Endodermal cell (in vitro differentiated cells): ENCODE measurements around the gene ACRBP. TPM values are rescaled to one million over a fixed set of nuclear protein-coding genes. Genes with fewer than 3 reads are reported as not detected.
A peak's percentile ranks its signal among the peaks of the same experiment; 100 is the strongest.

Experiments used
- DNase-seq: peaks from one replicate; pipeline ENCODE4 v3.0.0-alpha.2; 2017
- H3K27ac ChIP-seq: 2 replicates; pipeline ENCODE4 v1.5.1; 2013; ENCODE audit warnings: mild to moderate bottlenecking, low read depth, low read length, moderate library complexity
- H3K27me3 ChIP-seq: 2 replicates; pipeline ENCODE4 v1.6.1; 2013; ENCODE audit warnings: mild to moderate bottlenecking, low read length, moderate library complexity; ENCODE audit not compliant: insufficient read depth, control insufficient read depth, poor library complexity, severe bottlenecking
- H3K36me3 ChIP-seq: 2 replicates; pipeline ENCODE4 v1.7.0; 2013; ENCODE audit warnings: mild to moderate bottlenecking, low read length, moderate library complexity; ENCODE audit not compliant: control insufficient read depth, insufficient read depth
- H3K4me1 ChIP-seq: one replicate; pipeline ENCODE4 v1.7.0; 2013; ENCODE audit warnings: low read length; ENCODE audit not compliant: control insufficient read depth, insufficient read depth
- H3K4me3 ChIP-seq: 2 replicates; pipeline ENCODE4 v1.5.1; 2013; ENCODE audit warnings: mild to moderate bottlenecking, low read length, moderate library complexity
- H3K9ac ChIP-seq: 2 replicates; pipeline ENCODE4 v1.6.1; 2013; ENCODE audit warnings: mild to moderate bottlenecking, low read length, moderate library complexity; ENCODE audit not compliant: poor library complexity, severe bottlenecking; ENCODE audit errors: extremely low read depth
- H3K9me3 ChIP-seq: 2 replicates; pipeline ENCODE4 v1.6.1; 2013; ENCODE audit warnings: mild to moderate bottlenecking, low read length, moderate library complexity; ENCODE audit not compliant: control insufficient read depth
- H3K27ac Mint-ChIP-seq: 2 replicates; pipeline ENCODE4 v1.8.0; 2020; ENCODE audit warnings: mixed read lengths
- H3K27me3 Mint-ChIP-seq: 2 replicates; pipeline ENCODE4 v1.8.0; 2021; ENCODE audit warnings: mild to moderate bottlenecking, mixed read lengths; ENCODE audit not compliant: insufficient read depth
- H3K36me3 Mint-ChIP-seq: 2 replicates; pipeline ENCODE4 v1.8.0; 2020; ENCODE audit warnings: low read depth, mixed read lengths
- H3K4me1 Mint-ChIP-seq: 2 replicates; pipeline ENCODE4 v1.8.0; 2020; ENCODE audit warnings: mixed read lengths
- H3K4me3 Mint-ChIP-seq: 2 replicates; pipeline ENCODE4 v1.8.0; 2020; ENCODE audit warnings: mild to moderate bottlenecking, moderate library complexity, mixed read lengths
- H3K9me3 Mint-ChIP-seq: 2 replicates; pipeline ENCODE4 v1.8.0; 2020; ENCODE audit warnings: mild to moderate bottlenecking, mixed read lengths
- WGBS, 2 experiments: methylation state at CpG; one replicate each; pipeline versions ENCODE4 v1.1.5 to v1.1.7; 2013; ENCODE audit warnings: missing lambda C conversion rate in 2 of 2, mixed read lengths in 1 of 2; ENCODE audit not compliant: insufficient coverage in 1 of 2, insufficient read length in 1 of 2; 5-methylcytosine and 5-hydroxymethylcytosine counted together
- total RNA-seq, 2 donors: library from RNA; stranded (reverse); fragmentation: NEBNext Ultra II Directional in 1 of 2; extraction: Animal tissue kit (Norgen Biotek cat#: 25700) in 1 of 2; gene quantifications; 2 replicates in 1 of 2; 3 replicates in 1 of 2; pipeline ENCODE4 v1.2.1, GENCODE V29; 2021
- TF ChIP-seq, protein P1 (sequence below): fragments of 200-600 bp; sonication (generic); conservative IDR thresholded peaks from 2 replicates; pipeline ENCODE4 v1.5.0; 2021; ENCODE audit warnings: antibody characterized with exemption, mild to moderate bottlenecking

The ACRBP gene
- total RNA-seq, 2 donors from 2014 or later = 1.9 to 3.9 TPM

DNA sequence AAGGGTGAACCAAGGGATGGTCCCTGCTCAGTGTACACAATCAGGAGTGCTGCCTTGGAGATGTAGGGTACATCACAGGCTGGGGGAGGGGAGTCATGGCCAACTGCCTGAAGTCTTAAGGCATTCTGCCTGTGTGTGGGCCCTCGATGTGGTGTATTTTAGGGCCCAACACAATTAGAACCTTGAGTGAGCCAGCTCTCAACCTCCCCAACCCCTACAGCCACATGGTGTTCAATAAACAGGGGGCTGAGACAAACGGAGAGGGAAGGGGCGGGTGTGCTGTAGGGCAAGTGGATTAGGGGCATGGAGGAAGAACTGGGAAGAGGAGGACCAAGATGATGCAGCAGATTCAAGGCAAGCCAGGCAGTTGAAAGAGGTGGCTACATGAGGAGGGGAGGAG, 31.4 kb downstream of the ACRBP start:
- Mint-ChIP-seq H3K4me3 (no peak overlapping the region), H3K4me1 (peaks cover 28% of the 10 kb centered on the region), H3K27me3 (peaks cover 25% of the 10 kb centered on the region), H3K36me3 (no peaks in the 10 kb centered on the region), H3K9me3 (no peaks in the 10 kb centered on the region), H3K27ac (no peak overlapping the region)
- peaks cover 11% of the 10 kb centered on the region for H3K27me3 ChIP-seq
- H3K4me1 ChIP-seq = peaks cover 14% of the 10 kb centered on the region
- TF ChIP-seq, protein P1, sequence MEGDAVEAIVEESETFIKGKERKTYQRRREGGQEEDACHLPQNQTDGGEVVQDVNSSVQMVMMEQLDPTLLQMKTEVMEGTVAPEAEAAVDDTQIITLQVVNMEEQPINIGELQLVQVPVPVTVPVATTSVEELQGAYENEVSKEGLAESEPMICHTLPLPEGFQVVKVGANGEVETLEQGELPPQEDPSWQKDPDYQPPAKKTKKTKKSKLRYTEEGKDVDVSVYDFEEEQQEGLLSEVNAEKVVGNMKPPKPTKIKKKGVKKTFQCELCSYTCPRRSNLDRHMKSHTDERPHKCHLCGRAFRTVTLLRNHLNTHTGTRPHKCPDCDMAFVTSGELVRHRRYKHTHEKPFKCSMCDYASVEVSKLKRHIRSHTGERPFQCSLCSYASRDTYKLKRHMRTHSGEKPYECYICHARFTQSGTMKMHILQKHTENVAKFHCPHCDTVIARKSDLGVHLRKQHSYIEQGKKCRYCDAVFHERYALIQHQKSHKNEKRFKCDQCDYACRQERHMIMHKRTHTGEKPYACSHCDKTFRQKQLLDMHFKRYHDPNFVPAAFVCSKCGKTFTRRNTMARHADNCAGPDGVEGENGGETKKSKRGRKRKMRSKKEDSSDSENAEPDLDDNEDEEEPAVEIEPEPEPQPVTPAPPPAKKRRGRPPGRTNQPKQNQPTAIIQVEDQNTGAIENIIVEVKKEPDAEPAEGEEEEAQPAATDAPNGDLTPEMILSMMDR = no peak
- peak; percentile 54 for DNase-seq
- H3K36me3 ChIP-seq = no peaks in the 10 kb centered on the region
- H3K9ac ChIP-seq = no peak overlapping the region
- 88% methylated on average over 3 of the region's 3 CpGs; no CpG with 5 or more reads in 1 of the 2 experiments for WGBS, 2 experiments
- H3K9me3 ChIP-seq = no peaks in the 10 kb centered on the region
- no peak overlapping the region for H3K27ac ChIP-seq
- no peak overlapping the region for H3K4me3 ChIP-seq

DNA sequence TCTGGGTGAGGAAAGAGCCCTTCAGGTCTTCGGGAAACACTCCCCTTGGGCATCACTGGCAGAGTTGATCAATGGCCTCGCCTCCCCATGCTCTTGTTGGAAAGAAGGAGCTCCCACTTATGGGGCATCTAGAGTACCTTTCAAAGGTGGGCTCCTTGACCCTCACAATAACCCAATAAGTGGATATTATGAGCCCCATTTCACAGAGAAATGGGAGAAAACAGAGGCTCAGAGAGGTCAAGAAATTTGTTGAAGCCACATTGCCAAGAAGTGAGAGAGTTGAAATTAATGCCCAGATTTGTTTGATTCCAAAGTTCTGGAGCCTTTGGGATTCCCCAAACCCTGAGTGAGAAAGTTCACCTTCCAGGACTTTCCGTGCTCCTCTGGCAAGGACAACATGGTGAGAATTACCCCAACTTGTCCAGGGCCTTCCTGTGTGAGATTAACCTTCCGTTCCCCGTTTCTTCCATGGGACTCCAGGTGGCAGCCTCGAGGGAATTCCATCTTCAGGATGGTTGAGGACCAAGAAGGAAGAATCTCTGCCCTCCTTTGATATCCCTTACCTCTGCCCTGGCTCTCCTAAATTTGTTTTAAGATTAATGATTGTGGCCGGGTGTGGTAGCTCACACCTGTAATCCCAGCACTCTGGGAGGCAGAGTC, 32.6 kb downstream of the ACRBP start:
- 72 to 75% methylated on average over 7 of the region's 7 CpGs for WGBS, 2 experiments
- TF ChIP-seq, protein P1 = peak; percentile 72
- peaks cover 26% of the 10 kb centered on the region for H3K4me1 Mint-ChIP-seq
- no peak overlapping the region for H3K4me3 Mint-ChIP-seq
- Histone ChIP-seq H3K27ac (peak overlapping the region; percentile 93), H3K9me3 (no peaks in the 10 kb centered on the region), H3K9ac (peak overlapping the region; percentile 30), H3K36me3 (no peaks in the 10 kb centered on the region), H3K4me3 (no peak overlapping the region), H3K4me1 (peaks cover 14% of the 10 kb centered on the region), H3K27me3 (peaks cover 8% of the 10 kb centered on the region)
- H3K9me3 Mint-ChIP-seq = no peaks in the 10 kb centered on the region
- peak overlapping the region; percentile 71 for H3K27ac Mint-ChIP-seq
- peaks cover 14% of the 10 kb centered on the region for H3K27me3 Mint-ChIP-seq
- H3K36me3 Mint-ChIP-seq = no peaks in the 10 kb centered on the region
- DNase-seq = peak; percentile 84

GRCh38 chr12:6613776-6614512, 33.3 kb downstream of the ACRBP start:
- Histone ChIP-seq H3K4me3 (no peak overlapping the region), H3K4me1 (peaks cover 14% of the 10 kb centered on the region), H3K9me3 (no peaks in the 10 kb centered on the region), H3K9ac (peak overlapping the region; percentile 30), H3K36me3 (no peaks in the 10 kb centered on the region), H3K27me3 (peaks cover under 1% of the 10 kb centered on the region), H3K27ac (peak overlapping the region; percentile 93)
- DNase-seq = peak; percentile 99
- Mint-ChIP-seq H3K4me3 (peak overlapping the region; percentile 40), H3K4me1 (peaks cover 26% of the 10 kb centered on the region), H3K27me3 (peaks cover 7% of the 10 kb centered on the region), H3K27ac (peak overlapping the region; percentile 71), H3K36me3 (no peaks in the 10 kb centered on the region), H3K9me3 (no peaks in the 10 kb centered on the region)
- TF ChIP-seq, protein P1 = peak; percentile 65
- 16 to 19% methylated on average over 11 to 18 of the region's 21 CpGs for WGBS, 2 experiments
